Neural crest cell (in vitro differentiated cells): ENCODE data around the gene NPRL2. TPM values are rescaled to one million over a fixed set of nuclear protein-coding genes. Genes with fewer than 3 reads are reported as not detected.

Source experiments
- DNase-seq: peaks from one replicate; pipeline ENCODE4 v3.0.0; 2021; ENCODE audit warnings: low read depth, mixed read lengths, low spot score
- H3K27ac Mint-ChIP-seq: one replicate; pipeline ENCODE4 v1.8.0; 2021; ENCODE audit warnings: mild to moderate bottlenecking, mixed read lengths; ENCODE audit not compliant: unreplicated experiment
- H3K27me3 Mint-ChIP-seq: 2 replicates; pipeline ENCODE4 v1.8.0; 2021; ENCODE audit warnings: low read depth, mild to moderate bottlenecking, mixed read lengths
- H3K36me3 Mint-ChIP-seq: 2 replicates; pipeline ENCODE4 v1.8.0; 2021; ENCODE audit warnings: low read depth, mild to moderate bottlenecking, mixed read lengths
- H3K4me1 Mint-ChIP-seq: 2 replicates; pipeline ENCODE4 v1.8.0; 2021; ENCODE audit warnings: mixed read lengths
- H3K4me3 Mint-ChIP-seq: one replicate; pipeline ENCODE4 v1.8.0; 2021; ENCODE audit warnings: mild to moderate bottlenecking, mixed read lengths
- H3K9me3 Mint-ChIP-seq: 2 replicates; pipeline ENCODE4 v1.8.0; 2021; ENCODE audit warnings: mixed read lengths
- total RNA-seq: library from RNA; stranded (reverse); gene quantifications from 2 replicates; pipeline ENCODE4 v1.2.1, GENCODE V29; 2021
- TF ChIP-seq, protein P1 (sequence below): fragments of 200-600 bp; sonication (generic); conservative IDR thresholded peaks from 2 replicates; pipeline ENCODE4 v1.5.0; 2021; ENCODE audit warnings: antibody characterized with exemption, mild to moderate bottlenecking

Gene NPRL2
- total RNA-seq, 1 donor from 2014 or later = 30.6 TPM

DNA sequence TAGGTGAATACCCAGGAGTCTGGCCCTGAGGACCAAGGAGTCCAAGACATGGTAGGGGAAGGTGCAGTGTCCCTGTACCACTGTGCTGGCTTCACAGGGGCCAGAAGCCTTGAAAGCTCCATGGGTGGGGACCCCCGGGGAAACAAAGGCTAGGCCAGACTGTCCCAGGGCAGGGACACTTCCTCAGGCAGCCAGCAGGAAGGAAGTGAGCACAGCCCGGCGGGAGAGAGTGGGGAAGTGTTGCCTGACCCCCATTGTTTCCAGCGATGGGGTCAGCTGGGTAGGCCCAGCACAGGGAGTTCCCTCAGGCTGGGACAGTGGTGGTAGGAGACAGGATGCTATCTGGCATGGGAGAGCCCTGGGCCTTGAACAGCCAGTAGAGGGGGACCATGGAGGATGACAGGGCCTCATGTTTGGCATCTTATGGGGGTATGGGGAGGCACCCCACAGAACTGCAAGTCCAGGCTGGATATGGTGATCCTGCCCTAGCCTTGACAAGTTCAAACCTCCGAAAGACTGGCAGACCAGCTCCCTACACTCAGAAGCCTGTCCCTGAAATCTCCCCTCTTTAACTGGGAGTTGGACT lies 26.9 kb downstream of the NPRL2 start:
- no peak for DNase-seq
- peaks cover 58% of the 10 kb centered on the region for H3K4me1 Mint-ChIP-seq
- H3K36me3 Mint-ChIP-seq = peaks cover 11% of the 10 kb centered on the region
- no peak overlapping the region for H3K27ac Mint-ChIP-seq
- peak overlapping the region; percentile 94 for H3K4me3 Mint-ChIP-seq
- TF ChIP-seq, protein P1, sequence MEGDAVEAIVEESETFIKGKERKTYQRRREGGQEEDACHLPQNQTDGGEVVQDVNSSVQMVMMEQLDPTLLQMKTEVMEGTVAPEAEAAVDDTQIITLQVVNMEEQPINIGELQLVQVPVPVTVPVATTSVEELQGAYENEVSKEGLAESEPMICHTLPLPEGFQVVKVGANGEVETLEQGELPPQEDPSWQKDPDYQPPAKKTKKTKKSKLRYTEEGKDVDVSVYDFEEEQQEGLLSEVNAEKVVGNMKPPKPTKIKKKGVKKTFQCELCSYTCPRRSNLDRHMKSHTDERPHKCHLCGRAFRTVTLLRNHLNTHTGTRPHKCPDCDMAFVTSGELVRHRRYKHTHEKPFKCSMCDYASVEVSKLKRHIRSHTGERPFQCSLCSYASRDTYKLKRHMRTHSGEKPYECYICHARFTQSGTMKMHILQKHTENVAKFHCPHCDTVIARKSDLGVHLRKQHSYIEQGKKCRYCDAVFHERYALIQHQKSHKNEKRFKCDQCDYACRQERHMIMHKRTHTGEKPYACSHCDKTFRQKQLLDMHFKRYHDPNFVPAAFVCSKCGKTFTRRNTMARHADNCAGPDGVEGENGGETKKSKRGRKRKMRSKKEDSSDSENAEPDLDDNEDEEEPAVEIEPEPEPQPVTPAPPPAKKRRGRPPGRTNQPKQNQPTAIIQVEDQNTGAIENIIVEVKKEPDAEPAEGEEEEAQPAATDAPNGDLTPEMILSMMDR = no peak
- H3K27me3 Mint-ChIP-seq = no peaks in the 10 kb centered on the region
- no peaks in the 10 kb centered on the region for H3K9me3 Mint-ChIP-seq

DNA sequence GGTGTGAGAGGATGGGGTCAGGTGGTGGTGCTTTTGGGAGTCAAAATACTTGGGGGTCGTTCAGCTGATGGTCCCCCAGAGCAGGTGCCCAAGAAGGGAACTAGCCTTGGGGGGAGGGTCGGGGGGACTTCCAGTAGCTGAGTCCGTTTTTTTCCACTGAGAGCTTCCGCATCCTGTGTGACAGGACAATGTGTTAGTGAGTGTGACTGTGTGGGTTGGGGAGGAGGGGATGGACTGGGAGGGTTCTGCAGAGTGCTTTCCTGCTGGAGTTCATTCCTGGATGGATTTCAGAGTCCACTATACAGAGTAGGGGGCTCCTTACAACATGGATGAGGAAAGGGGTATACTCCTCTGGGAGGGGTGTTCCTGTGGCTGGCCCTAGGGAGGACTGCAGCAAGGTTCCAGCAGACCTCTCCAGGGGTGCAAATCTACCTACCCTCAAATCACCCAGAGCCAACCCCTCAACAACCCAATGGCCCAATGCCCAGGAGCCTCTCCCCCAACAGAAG lies 27.4 kb downstream of the NPRL2 start:
- Mint-ChIP-seq H3K36me3 (peaks cover 13% of the 10 kb centered on the region), H3K27ac (no peak overlapping the region), H3K4me3 (peak overlapping the region; percentile 94), H3K4me1 (peaks cover 58% of the 10 kb centered on the region), H3K27me3 (no peaks in the 10 kb centered on the region), H3K9me3 (no peaks in the 10 kb centered on the region)
- DNase-seq = no peak
- TF ChIP-seq, protein P1 = no peak

DNA sequence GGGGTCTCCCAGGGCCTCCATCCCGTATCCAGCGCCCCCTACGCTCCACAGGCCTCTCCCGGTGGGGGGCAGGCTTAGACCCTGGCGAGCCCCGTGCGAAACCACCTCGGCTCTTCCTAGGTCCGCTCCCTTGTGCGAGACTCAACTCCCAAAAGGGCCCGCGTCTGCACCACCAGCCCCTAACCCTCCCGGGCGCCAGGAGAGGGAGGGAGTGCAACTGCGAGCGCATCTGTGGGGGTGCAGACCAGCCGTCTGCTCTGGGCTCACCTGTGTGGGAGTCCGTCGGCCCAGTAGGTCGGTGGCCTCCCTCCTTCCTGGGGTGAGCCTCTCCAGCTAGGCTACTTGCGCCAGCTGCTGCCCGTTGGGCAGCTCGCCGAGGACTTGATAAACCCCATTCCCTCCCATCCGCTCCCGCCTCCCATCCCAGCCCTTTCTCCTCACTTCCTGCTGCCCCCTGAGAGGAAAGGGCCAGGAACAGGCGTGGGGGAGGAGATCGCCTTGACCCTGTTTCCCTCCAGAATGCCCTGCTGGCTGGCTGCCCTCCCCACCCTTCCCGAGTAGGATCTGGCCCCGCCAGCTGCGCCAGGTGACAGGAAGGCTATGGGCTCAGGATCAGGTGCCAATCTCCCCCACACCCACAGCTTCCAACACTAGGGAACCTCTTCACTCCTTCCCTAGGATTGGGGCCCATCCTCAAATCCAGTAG lies 28.0 kb downstream of the NPRL2 start, which contains the start of gene HYAL2:
Gene HYAL2 (minus strand): TSS at position 360 of the 706 bp plus-strand sequence. CDS start 2,256 bp downstream, outside the sequence.
- peak within 1 kb of the TSS; percentile 94 for H3K4me3 Mint-ChIP-seq
- DNase-seq = no peak
- peaks cover 10% of the 10 kb centered on the region for H3K36me3 Mint-ChIP-seq
- H3K27ac Mint-ChIP-seq = peak within 1 kb of the TSS; percentile 100
- TF ChIP-seq, protein P1 = no peak
- H3K4me1 Mint-ChIP-seq = peaks cover 56% of the 10 kb centered on the region
- no peaks in the 10 kb centered on the region for H3K9me3 Mint-ChIP-seq
- no peaks in the 10 kb centered on the region for H3K27me3 Mint-ChIP-seq

DNA sequence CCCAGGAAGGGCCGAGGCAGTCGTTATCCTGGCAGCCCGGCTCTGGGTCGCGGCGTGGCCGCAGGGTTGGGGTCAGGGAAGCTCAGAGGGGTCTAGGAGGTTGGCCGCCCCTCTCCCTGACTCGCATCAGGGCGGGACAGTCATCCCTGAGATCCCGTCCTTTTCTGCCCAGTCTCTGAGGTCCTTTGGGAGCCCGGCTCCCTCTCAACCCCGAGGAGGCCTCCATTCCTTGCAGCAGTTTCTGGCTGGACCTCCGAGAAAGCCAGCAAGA lies 28.5 kb downstream of the NPRL2 start:
- TF ChIP-seq, protein P1 = no peak
- Mint-ChIP-seq H3K27me3 (no peaks in the 10 kb centered on the region), H3K9me3 (no peaks in the 10 kb centered on the region), H3K36me3 (peaks cover 10% of the 10 kb centered on the region), H3K4me3 (peak overlapping the region; percentile 94), H3K27ac (peak overlapping the region; percentile 100), H3K4me1 (peaks cover 53% of the 10 kb centered on the region)
- no peak for DNase-seq

DNA sequence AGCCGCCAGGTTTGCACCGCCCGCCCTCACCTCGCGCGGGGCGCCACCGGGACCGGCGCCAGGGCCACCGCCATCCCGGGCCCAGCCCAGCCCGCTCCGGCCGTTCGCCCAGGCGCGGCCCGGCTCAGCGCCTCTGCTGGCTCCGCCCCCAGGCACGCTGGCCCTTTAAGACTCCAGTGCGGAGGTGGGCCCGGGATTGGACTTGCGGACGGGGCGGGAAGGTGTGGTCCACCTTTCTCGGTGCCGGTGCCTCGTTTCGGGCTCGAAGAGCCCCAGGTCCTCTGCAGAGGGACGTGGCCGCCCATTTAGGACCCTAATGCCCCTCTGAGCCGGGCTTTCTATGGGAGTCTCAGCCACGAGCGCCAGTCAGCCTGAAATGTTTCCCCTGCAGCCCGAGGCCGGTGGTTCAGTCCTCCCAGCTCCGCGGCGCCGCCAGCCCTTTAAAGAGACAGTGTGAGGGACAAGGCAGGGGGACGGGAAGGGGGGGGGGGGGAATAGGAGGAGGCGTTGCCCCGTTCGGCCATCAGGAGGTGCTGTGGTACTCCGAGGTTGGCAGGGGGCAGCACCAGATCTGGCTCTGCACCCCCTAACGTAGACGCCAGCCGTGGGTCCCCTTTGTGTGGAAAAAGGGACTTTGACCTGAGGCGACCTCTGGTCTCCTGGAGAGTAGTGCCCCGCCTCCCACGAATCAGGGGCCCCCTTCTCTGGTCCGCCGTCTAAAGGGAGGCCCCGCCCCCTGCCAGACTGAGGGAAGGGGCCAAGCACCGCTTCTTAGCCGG lies 29.1 kb downstream of the NPRL2 start:
- Mint-ChIP-seq H3K27me3 (no peaks in the 10 kb centered on the region), H3K9me3 (no peaks in the 10 kb centered on the region), H3K36me3 (peaks cover 12% of the 10 kb centered on the region), H3K27ac (peak overlapping the region; percentile 100), H3K4me3 (peak overlapping the region; percentile 94), H3K4me1 (peaks cover 53% of the 10 kb centered on the region)
- TF ChIP-seq, protein P1 = peak; percentile 73
- peak; percentile 85 for DNase-seq
